ENCODE results near the gene PLCB3.
"Not testable (repeated sequence)": the region's sequence is repeated elsewhere in the genome, so short reads cannot be mapped to it uniquely, and the experiment has no call there.

The PLCB3 gene

DNA sequence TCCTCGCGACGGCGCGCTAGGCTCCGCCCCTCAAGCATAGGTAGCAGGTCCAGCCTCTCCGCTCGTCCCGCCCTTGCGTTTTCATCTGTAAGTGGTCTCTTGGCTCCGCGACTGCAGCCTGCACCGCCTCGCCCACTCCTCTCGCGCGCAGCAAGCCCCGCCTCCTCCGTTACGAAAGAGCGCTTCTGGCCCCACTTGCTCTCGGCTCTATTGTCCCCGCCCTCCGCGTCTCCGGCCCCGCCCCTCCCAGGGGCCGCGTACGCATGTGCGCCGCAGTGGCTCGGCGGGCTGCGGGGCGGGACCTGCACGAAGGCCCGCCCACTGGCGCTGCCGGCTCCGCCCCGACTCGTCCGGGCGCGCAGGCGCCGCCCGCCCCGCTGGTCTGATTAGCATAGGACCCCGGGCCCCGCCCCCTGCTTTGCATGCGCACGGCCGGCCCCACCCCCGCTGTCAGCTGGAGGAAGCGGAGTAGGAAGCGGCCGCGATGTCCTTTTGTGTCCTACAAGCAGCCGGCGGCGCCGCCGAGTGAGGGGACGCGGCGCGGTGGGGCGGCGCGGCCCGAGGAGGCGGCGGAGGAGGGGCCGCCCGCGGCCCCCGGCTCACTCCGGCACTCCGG, 53.9 kb downstream of the PLCB3 start, which contains the start of gene ESRRA:
TSS of gene ESRRA (plus strand) at position 450 of the 616 bp plus-strand sequence. CDS start 1,656 bp downstream, outside the sequence.
- peak; percentile 100 for DNase-seq (ENCODE audit: low spot score)

DNA sequence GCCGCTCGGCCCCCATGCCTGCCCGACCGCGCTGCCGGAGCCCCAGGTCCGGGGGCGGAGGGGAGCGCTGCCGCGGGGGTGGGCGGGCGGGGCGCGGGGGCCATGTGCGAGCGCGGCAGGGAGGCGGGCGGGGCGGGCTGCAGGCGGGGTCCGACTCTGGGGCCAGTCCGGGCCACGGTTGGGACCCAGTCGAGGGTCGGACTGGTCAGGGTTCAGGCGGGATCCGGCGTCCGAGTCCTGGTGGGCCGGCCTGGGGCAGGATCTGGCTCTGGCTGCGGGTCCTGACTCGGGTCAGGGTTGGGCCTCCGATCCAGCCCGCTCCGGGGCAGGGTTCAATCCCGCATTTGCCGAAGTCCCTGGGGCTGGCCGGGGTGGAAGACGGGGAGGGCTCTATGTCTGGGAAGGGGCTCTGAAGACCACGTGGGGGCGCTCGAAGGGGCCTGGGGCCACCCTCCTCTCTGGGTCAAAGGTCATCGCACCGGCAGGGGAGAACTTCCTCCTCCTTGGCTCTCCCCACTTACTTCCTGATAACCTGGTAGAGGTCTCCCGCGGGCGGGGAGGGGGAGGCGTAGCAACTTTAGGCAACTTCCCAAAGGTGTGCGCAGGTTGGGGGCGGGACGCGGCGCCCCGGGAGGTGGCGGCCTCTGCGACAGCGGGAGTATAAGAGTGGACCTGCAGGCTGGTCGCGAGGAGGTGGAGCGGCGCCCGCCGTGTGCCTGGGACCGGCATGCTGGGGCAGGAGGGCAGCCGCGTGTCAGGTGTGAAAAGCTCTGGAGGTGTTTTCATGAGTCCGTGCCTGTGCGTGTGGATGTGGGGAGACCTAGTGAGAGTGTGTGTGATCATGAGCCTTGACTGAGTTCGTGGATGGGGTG, 54.6 kb downstream of the PLCB3 start:
- DNase-seq (ENCODE audit: low spot score), result no peak

DNA sequence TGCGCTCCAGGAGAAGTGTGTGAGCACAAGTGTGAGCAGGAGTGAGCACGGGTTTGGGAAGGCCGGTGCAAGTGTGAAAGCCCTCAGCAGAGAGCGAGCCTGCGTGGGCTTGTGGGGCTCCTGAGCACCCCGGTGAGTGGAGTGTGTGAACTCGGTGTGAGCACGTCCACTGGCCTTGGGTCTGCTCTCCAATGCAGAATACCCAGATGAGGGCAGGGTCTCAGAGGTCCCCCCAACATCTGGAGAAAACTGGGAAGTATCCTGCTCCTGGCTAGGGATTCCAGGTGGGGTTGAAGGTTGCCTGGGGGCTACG, 55.2 kb downstream of the PLCB3 start:
- DNase-seq (ENCODE audit: low spot score), result no peak

DNA sequence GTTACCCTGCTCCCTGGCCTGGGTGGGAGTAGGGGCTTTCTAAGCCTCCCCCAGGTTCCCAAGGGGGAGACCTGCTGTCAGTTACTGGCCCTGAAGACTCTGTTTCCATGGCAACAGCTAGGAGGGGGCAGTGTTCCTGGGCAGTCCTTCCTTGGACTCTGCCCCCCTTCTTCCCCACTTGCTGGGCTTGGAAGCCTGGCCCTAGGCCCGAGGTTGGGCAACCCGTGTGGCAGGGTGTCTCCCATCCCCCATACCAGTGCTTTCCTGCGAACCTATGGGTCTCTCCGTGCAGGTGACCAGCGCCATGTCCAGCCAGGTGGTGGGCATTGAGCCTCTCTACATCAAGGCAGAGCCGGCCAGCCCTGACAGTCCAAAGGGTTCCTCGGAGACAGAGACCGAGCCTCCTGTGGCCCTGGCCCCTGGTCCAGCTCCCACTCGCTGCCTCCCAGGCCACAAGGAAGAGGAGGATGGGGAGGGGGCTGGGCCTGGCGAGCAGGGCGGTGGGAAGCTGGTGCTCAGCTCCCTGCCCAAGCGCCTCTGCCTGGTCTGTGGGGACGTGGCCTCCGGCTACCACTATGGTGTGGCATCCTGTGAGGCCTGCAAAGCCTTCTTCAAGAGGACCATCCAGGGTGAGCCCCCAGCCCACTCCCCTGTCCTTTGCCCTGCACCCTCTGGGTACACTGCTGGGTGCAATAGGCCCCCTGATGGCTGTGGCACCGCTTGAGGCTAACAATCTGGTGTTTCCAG, 55.7 kb downstream of the PLCB3 start:
- no peak for DNase-seq (ENCODE audit: low spot score)

DNA sequence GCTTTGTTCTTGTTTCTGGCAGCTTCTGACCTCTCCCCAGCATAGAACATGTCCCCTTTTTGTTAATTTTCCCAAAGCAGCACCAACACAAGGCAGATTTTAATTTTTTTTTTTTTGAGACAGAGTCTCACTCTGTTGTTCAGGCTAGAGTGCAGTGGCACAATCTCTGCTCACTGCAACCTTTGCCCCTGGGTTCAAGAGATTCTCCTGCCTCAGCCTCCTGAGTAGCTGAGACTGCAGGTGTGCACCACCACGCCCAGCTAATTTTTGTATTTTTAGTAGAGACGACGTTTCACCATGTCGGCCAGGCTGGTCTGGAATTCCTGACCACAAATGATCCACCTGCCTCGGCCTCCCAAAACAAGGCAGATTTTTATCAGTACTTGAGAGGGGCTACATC, 56.5 kb downstream of the PLCB3 start:
- not testable (repeated sequence) for DNase-seq (ENCODE audit: low spot score)

DNA sequence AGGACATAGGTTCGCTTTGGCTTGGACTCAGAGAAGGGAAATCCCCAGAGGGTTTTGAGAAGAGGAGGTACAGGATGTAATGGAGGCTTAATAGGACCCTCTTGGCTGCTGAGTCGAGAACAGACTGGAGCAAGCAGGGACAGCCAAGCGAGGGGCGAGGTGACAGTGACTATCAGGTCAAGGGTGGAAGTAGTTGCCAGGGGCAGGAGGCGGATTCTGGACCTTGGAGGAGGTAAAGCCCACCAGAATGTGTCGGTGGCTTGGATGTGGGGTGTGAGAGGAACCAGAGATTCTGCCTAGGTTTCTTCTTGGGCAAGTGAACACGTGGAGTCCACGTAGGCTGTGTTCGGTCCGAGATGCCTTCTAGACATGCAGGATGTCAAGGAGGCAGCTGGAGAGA, 61.6 kb downstream of the PLCB3 start:
- DNase-seq (ENCODE audit: low spot score), result no peak

DNA sequence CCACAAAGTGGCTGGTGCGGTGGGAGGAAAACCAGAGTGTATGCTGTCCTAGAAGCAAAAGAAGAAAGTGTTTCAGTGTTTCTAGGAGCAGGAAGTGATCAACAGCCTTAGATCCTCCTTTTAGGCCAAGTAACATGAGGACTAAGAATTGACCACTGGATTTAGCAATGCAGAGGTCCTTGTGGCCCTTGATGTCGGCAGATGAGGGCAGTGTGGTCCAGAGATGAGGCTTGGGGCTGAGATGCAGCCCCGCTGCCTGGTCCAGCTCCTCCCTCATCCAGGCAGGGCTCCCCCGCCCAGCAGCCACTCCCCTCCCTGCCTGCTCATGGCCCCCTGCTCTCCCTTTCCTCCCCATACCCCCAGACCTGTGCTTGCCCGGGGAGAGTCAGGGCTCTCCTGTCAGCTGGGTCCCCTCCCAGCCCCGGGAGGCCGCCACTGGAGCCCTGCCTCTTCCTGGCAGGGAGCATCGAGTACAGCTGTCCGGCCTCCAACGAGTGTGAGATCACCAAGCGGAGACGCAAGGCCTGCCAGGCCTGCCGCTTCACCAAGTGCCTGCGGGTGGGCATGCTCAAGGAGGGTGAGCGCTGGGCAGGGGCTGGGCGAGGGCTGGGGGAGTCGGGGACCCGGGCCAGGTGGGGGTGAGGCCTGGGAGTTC, 62.3 kb downstream of the PLCB3 start:
- DNase-seq (ENCODE audit: low spot score), result no peak

DNA sequence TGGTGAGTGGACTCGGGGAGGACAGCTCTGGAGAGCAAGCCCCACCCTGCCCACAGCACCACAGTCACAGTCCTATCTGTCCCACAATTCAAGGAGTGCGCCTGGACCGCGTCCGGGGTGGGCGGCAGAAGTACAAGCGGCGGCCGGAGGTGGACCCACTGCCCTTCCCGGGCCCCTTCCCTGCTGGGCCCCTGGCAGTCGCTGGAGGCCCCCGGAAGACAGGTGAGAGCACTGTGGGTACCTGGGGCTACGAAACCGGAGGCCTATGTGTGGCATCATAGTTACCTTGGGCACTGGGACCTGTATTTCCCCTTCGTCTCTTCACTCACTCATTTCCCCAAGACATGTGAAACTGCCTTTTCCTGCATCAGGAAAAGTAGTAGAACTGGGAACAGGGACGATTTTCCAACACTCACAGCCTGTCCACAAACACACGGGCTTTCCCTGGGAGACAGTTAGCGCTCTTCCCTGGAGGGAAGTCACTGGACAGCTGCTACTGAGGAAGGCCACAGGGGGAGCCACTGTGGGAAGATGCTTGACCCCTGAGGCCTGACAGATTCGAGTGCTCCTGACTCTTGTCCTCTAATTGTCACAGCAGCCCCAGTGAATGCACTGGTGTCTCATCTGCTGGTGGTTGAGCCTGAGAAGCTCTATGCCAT, 62.9 kb downstream of the PLCB3 start:
- DNase-seq (ENCODE audit: low spot score), result no peak

DNA sequence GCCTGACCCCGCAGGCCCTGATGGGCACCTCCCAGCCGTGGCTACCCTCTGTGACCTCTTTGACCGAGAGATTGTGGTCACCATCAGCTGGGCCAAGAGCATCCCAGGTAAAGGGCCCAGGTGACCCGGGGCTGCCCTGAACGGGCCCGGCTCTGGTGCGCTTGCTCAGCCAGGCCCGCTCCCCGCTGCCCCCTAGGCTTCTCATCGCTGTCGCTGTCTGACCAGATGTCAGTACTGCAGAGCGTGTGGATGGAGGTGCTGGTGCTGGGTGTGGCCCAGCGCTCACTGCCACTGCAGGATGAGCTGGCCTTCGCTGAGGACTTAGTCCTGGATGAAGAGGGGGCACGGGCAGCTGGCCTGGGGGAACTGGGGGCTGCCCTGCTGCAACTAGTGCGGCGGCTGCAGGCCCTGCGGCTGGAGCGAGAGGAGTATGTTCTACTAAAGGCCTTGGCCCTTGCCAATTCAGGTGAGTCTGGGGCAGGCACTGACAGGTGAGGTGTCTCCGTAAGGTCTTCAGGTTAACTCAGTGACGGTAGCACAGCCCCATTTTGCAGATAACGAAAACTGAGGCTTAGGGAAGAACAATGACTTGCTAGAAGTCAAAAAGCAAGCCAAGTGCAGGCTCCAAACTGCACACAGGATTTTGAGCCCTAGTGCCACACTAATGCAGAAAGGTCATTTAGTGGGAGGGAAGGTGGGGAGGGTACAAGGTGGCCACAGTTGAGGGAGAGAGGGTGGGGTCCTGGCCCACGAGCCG, 63.7 kb downstream of the PLCB3 start:
- no peak for DNase-seq (ENCODE audit: low spot score)

DNA sequence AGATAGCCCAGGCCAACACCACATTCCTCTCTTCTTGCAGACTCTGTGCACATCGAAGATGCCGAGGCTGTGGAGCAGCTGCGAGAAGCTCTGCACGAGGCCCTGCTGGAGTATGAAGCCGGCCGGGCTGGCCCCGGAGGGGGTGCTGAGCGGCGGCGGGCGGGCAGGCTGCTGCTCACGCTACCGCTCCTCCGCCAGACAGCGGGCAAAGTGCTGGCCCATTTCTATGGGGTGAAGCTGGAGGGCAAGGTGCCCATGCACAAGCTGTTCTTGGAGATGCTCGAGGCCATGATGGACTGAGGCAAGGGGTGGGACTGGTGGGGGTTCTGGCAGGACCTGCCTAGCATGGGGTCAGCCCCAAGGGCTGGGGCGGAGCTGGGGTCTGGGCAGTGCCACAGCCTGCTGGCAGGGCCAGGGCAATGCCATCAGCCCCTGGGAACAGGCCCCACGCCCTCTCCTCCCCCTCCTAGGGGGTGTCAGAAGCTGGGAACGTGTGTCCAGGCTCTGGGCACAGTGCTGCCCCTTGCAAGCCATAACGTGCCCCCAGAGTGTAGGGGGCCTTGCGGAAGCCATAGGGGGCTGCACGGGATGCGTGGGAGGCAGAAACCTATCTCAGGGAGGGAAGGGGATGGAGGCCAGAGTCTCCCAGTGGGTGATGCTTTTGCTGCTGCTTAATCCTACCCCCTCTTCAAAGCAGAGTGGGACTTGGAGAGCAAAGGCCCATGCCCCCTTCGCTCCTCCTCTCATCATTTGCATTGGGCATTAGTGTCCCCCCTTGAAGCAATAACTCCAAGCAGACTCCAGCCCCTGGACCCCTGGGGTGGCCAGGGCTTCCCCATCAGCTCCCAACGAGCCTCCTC, 64.6 kb downstream of the PLCB3 start:
- DNase-seq (ENCODE audit: low spot score), result not testable (repeated sequence)

DNA sequence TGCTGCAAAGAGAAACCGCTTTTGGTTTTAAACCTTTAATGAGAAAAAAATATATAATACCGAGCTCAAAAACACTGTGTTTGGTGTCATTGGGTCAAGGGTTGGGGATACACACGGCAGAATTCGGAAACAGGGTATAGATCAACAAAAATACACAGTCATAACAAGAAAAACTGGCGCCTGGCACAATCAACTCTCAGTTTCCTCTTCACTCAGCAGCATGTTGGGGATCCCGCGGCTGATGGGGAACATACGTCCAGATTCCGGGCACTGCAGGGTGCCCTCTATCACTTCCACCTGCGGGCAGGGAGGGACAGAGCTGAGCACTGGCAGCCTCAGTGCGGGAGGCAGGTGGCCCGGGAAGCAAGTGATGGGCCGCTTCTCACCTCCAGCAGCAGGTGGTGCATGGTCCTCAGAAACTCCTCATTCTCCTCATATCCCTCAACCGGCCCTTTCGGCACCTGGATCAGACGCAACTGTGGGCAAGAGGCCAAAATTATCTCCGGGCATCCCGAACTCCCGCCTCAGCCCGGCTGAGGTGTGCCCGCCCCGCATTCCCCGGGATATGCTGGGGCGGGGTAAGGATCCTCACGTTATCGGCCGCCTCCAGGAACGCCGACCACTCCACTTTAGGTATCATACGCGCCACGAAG, 65.5 kb downstream of the PLCB3 start:
- no peak for DNase-seq (ENCODE audit: low spot score)

DNA sequence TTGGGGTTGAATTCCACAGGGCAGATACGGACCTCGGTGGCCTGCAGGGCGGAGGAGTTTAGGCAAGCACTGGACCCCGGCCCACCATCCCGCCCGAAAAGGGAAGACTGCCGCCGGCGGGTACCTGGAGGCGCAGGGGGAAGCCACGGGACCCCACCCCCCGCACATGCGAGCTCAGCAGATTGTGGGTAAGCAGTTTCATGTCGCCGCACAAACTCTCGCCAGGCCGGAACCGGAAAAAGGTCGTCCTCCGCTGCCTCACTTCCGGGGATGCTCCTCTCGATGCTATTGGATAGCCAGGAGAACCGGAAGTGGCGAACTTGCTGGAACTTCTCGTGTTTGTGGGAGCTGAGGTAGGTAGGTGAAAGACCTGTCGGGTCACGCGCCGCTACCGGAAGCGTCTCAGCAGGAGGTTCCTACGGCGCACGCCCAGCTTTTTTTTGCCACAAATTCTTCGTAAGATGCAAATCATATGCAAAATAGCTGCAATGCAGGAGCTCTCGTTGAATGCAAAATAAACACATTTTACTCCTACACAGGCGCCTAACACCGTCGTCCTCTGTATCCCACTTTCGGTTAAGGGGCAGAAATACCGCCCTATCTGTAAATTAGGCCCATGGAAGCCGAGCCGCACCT, 66.1 kb downstream of the PLCB3 start, which contains the start of gene TRMT112:
TSS of gene TRMT112 (minus strand) at position 235 of the 636 bp plus-strand sequence. CDS start at position 202, 33 bp downstream.
- peak; percentile 97 for DNase-seq (ENCODE audit: low spot score)

DNA sequence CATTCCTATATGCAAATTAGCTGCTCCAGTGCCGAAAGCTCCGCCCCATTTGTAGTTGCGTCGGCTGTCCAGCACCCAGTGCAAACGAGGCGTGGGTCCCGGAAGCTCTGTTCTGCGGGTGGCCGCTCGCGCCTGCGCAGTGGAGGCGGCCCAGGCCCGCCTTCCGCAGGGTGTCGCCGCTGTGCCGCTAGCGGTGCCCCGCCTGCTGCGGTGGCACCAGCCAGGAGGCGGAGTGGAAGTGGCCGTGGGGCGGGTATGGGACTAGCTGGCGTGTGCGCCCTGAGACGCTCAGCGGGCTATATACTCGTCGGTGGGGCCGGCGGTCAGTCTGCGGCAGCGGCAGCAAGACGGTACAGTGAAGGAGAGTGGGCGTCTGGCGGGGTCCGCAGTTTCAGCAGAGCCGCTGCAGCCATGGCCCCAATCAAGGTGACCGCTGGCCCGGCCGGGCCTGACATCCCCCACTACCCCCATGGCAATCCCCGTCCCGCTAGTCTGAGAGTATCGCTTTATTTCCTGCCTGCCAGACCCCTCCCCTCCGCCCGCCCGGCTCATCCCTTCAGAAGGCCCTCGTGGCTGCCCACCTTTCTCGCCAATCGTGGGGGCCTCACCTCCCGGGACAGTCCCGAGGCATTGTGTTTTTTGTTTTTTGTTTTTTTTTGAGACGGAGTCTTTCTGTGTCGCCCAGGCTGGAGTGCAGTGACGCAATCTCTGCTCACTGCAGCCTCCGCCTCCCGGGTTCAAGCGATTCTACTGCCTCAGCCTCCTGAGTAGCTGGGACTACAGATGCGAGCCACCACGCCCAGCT, 66.8 kb downstream of the PLCB3 start, which contains the start of gene PRDX5:
TSS of gene PRDX5 (plus strand) at position 161 of the 805 bp plus-strand sequence. CDS start at position 256, 95 bp downstream.
- DNase-seq (ENCODE audit: low spot score), result peak; percentile 97
